ENCODE data around the gene SESN2.

DNA sequence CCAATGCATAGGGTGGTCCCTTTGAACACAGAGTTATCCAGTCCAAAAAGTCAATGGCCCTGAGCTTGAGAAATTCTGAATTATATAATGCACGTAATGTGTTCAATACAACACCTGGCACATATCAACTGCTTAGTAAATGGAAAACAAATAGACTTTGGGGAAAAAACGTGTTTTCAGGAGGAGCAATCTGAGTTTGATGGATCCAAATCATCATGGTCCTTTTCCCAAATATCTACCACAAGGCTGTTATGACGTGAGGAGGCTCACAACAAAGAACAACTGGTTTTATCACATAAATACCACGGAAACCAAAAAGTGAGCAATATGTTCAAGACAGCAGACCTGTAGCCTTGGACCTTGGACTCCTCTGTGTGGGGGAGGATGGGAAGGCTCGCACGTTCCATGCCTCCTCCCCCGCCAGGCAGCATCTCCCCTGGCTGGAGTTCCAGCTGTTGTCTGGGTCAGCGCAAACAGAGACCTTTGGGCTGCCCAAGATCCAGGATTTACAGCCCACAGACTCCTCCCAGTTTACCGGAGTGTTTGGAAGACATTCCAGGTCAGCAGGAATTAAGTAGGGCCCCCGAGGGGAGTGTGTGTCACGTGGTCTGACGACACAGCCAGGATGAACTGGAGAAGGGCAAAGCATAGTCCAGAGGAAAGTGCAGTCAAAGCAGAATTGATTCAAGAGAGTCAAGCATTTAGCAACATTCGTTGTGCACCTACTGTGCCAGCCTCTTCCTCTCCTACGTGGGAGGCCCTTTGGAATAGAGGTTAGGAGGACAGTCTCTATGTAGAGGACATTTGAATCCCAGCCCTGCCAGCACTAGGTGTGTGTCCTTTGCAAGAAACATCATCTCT, 37.3 kb downstream of the SESN2 start:
- TF ChIP-seq, protein P1, sequence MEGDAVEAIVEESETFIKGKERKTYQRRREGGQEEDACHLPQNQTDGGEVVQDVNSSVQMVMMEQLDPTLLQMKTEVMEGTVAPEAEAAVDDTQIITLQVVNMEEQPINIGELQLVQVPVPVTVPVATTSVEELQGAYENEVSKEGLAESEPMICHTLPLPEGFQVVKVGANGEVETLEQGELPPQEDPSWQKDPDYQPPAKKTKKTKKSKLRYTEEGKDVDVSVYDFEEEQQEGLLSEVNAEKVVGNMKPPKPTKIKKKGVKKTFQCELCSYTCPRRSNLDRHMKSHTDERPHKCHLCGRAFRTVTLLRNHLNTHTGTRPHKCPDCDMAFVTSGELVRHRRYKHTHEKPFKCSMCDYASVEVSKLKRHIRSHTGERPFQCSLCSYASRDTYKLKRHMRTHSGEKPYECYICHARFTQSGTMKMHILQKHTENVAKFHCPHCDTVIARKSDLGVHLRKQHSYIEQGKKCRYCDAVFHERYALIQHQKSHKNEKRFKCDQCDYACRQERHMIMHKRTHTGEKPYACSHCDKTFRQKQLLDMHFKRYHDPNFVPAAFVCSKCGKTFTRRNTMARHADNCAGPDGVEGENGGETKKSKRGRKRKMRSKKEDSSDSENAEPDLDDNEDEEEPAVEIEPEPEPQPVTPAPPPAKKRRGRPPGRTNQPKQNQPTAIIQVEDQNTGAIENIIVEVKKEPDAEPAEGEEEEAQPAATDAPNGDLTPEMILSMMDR (IDR thresholded peaks at IDR 0.05) = no peak
- no peak for TF ChIP-seq POLR2A (IDR thresholded peaks at IDR 0.05)

All from prostate gland (tissue), 2 donors.